K562 (cell line): ENCODE data around the gene RETREG1. TPM values are rescaled to one million over a fixed set of nuclear protein-coding genes. Genes with fewer than 3 reads are reported as not detected.

Source experiments
- ATAC-seq: fragments of 200-7000 bp; cut with Tn5 transposase; 3 replicates; pipeline ENCODE4 v1.9.1; 2020; ENCODE audit warnings: moderate library complexity
- BruUV-seq: library from RNA; stranded (reverse); fragments of 400-500 nt; replicated peaks from 2 replicates; lab custom pipeline; 2021; lab: Mats Ljungman, UMichigan
- CTCF ChIA-PET: fragments of 300-600 bp; formaldehyde crosslinking; extraction: SDS; loops from one replicate; lab custom pipeline; 2021; ENCODE audit warnings: low intra/inter-chr PET ratio; lab: Yijun Ruan, JAX
- POLR2A ChIA-PET: fragments of 300-600, 350-650 bp; sonication (Branson Sonifier 250); formaldehyde crosslinking; extraction: SDS; loops from one replicate; lab custom pipeline; 2021; ENCODE audit warnings: antibody characterized with exemption, inconsistent platforms; lab: Yijun Ruan, JAX
- DNase-seq, 4 experiments: peaks; one replicate each; pipeline versions ENCODE4 v3.0.0 to v3.0.0-alpha.2; 2011 to 2018; ENCODE audit warnings: low spot score in 3 of 4, mixed read lengths in 3 of 4; ENCODE audit errors: extremely low read depth in 1 of 4
- FAIRE-seq: peaks from 2 replicates; lab custom pipeline; 2011; peaks lifted over from hg19 to GRCh38; lab: Jason Lieb, UNC
- H2AFZ ChIP-seq: 2 replicates; pipeline ENCODE4 v1.6.0; 2011; ENCODE audit warnings: low read depth, low read length, control low read depth, inconsistent platforms
- H3K27ac ChIP-seq: fragments of 200-600 bp; 3 replicates; pipeline ENCODE4 v1.8.0; 2011; ENCODE audit warnings: low read depth, mild to moderate bottlenecking, control low read depth, inconsistent platforms, low read length, moderate library complexity, mixed read lengths; ENCODE audit errors: extremely low read depth
- H3K27me3 ChIP-seq, 2 experiments: fragments of 300-600 bp in 1 of 2; 2 replicates in 1 of 2; 3 replicates in 1 of 2; pipeline versions ENCODE4 v1.6.0 to v1.8.0; 2011; ENCODE audit warnings: inconsistent platforms in 2 of 2, low read length in 2 of 2, mild to moderate bottlenecking in 1 of 2, mixed read lengths in 1 of 2, moderate library complexity in 1 of 2; ENCODE audit not compliant: control insufficient read depth in 2 of 2, insufficient read depth in 2 of 2
- H3K36me3 ChIP-seq: fragments of 300-600 bp; 3 replicates; pipeline ENCODE4 v1.8.0; 2011; ENCODE audit warnings: mild to moderate bottlenecking, low read length, inconsistent platforms; ENCODE audit not compliant: control insufficient read depth, insufficient read depth
- H3K4me1 ChIP-seq, 2 experiments: fragments of 200-600 bp in 1 of 2; replicated peaks in 1 of 2; 2 replicates in 1 of 2; 3 replicates in 1 of 2; pipeline versions ENCODE4 v1.5.1 to v1.8.0; 2011; ENCODE audit warnings: inconsistent platforms in 2 of 2, low read length in 2 of 2, mild to moderate bottlenecking in 1 of 2, mixed read lengths in 1 of 2, moderate library complexity in 1 of 2; ENCODE audit not compliant: control insufficient read depth in 2 of 2, insufficient read depth in 2 of 2
- H3K4me2 ChIP-seq: 2 replicates; pipeline ENCODE4 v1.6.1; 2011; ENCODE audit warnings: low read length, control low read depth, inconsistent platforms, mixed read lengths; ENCODE audit not compliant: insufficient read depth
- H3K4me3 ChIP-seq: fragments of 200-600 bp; sonication (generic), shearing (Covaris generic); 2 replicates; pipeline ENCODE4 v1.5.1; 2016; ENCODE audit warnings: control low read depth, inconsistent platforms
- H3K79me2 ChIP-seq: fragments of 200-600 bp; 3 replicates; pipeline ENCODE4 v1.8.0; 2011; ENCODE audit warnings: low read length, inconsistent platforms; ENCODE audit not compliant: control insufficient read depth, insufficient read depth
- H3K9ac ChIP-seq, 2 experiments: 2 replicates each; pipeline versions ENCODE4 v1.6.0 to v1.6.1; 2011; ENCODE audit warnings: low read depth in 2 of 2, low read length in 2 of 2, control low read depth in 1 of 2, inconsistent platforms in 1 of 2, mild to moderate bottlenecking in 1 of 2, mixed read lengths in 1 of 2; ENCODE audit not compliant: insufficient read depth in 1 of 2
- H3K9me1 ChIP-seq: one replicate; pipeline ENCODE4 v1.6.0; 2011; ENCODE audit warnings: inconsistent platforms, mild to moderate bottlenecking, low read length, moderate library complexity; ENCODE audit not compliant: control insufficient read depth, insufficient read depth
- H3K9me3 ChIP-seq: replicated peaks from 2 replicates; pipeline ENCODE4 v1.5.1; 2011; ENCODE audit warnings: low read depth, low read length, inconsistent platforms; ENCODE audit not compliant: control insufficient read depth, insufficient read depth
- H4K20me1 ChIP-seq: replicated peaks from 2 replicates; pipeline ENCODE4 v1.6.1; 2011; ENCODE audit warnings: low read length, inconsistent platforms, mixed read lengths; ENCODE audit not compliant: control insufficient read depth, insufficient read depth
- CBX2 ChIP-seq: fragments of 200-600 bp; sonication (generic); IDR thresholded peaks from one replicate; pipeline ENCODE4 v1.6.1; 2012; ENCODE audit warnings: mild to moderate bottlenecking, low read length, inconsistent platforms; ENCODE audit not compliant: insufficient read depth, poor library complexity, severe bottlenecking
- CHD1 ChIP-seq: fragments of 200-600 bp; sonication (generic); IDR thresholded peaks from one replicate; pipeline ENCODE4 v1.6.1; 2012; ENCODE audit warnings: mild to moderate bottlenecking, moderate library complexity, low read length, inconsistent platforms
- DPF2 ChIP-seq: fragments of 450-650 bp; IDR thresholded peaks from 2 replicates; pipeline ENCODE4 v1.6.1; 2016
- WGBS: fragments of 100-300 bp; shearing (Covaris generic); methylation state at CpG from one replicate; pipeline ENCODE4 v1.1.6; 2016; ENCODE audit warnings: low coverage, mixed read lengths; ENCODE audit not compliant: insufficient coverage; ENCODE audit errors: missing lambda C conversion rate; 5-methylcytosine and 5-hydroxymethylcytosine counted together
- in situ Hi-C: fragments of 300-500 bp; cut with MboI; formaldehyde crosslinking; loops from 4 replicates; pipeline ENCODE4 v1.15.0; 2018; ENCODE audit warnings: inconsistent platforms, mixed read lengths
- intact Hi-C: fragments of 100-400 bp; cut with micrococcal nuclease; formaldehyde crosslinking; loops from 2 replicates; pipeline ENCODE4 v1.14.2; 2022
- polyA plus RNA-seq, 8 experiments: library from polyadenylated mRNA; depleted of rRNA in 4 of 8; stranded (reverse) in 5 of 8; unstranded in 3 of 8; fragments of >200 nt; fragmentation: Nextera tagmentation in 2 of 8; fragmentation: Illumina TruSeq in 1 of 8; extraction: Ambion mirVana in 2 of 8; extraction: Trizol in 1 of 8; gene quantifications; 2 replicates each; pipeline versions ENCODE4 v1.2.1 to v1.2.3, GENCODE V29; 2011 to 2014; ENCODE audit warnings: inconsistent platforms in 1 of 8, missing spikeins in 1 of 8
- total RNA-seq, 7 experiments: library from RNA; depleted of rRNA in 6 of 7; stranded (reverse); fragments of >200 nt in 6 of 7; fragmentation: Illumina TruSeq in 2 of 7; extraction: Trizol in 2 of 7; gene quantifications; 2 replicates each; pipeline versions ENCODE4 v1.2.1 to v1.2.3, GENCODE V29; 2011 to 2021; ENCODE audit warnings: low replicate concordance in 1 of 7
- TF ChIP-seq, protein P1 (sequence below): fragments of 250-450 bp; sonication (Bioruptor Pico); IDR thresholded peaks from 2 replicates; pipeline ENCODE4 v1.5.0; 2021; ENCODE audit warnings: mild to moderate bottlenecking, moderate library complexity
- TF ChIP-seq, protein P2 (sequence below), 2 experiments: IDR thresholded peaks; 2 replicates each; pipeline ENCODE4 v1.6.1; 2012; ENCODE audit warnings: improper control_type of control experiment in 2 of 2, low read depth in 2 of 2, low read length in 2 of 2, borderline replicate concordance in 1 of 2

RETREG1 gene
- total and polyA plus RNA-seq, 9 of the 15 experiments (the other 6 are each of a cell fraction or from before 2014, with no cell fraction given): 0.01 to 0.20 (median 0.08) TPM; not detected in 5

DNA sequence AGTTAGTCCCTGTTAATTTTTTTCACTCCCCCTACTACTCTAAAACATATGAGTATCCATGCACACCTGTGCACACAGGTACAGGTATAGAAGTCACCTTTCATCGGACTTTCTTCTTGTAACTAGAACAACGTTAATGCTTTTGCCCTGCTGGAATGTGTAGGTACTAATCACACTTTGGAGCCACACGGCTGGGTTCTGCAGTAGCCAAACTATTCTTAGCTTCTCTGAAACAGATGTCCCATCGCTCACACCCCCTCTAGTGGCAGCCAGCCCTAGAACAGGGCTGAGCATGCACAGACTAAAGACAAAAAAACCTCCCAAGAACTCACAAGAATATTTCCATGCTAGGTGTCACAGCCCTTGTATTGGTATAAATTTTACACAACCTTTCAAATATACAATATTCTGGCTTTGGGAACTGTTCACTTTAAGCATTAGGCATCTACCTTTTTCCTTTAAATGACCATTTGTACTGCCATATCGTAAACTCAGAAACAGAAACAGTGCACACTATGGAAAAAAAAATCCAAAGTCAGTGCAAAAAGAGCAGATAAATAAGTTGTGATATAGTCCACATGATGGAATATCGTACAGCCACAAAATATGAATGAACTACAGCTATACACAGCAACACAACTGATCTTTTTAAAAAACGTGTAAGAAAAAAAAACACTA is 64.0 kb downstream of the RETREG1 start (continued):
- TF ChIP-seq, protein P1, sequence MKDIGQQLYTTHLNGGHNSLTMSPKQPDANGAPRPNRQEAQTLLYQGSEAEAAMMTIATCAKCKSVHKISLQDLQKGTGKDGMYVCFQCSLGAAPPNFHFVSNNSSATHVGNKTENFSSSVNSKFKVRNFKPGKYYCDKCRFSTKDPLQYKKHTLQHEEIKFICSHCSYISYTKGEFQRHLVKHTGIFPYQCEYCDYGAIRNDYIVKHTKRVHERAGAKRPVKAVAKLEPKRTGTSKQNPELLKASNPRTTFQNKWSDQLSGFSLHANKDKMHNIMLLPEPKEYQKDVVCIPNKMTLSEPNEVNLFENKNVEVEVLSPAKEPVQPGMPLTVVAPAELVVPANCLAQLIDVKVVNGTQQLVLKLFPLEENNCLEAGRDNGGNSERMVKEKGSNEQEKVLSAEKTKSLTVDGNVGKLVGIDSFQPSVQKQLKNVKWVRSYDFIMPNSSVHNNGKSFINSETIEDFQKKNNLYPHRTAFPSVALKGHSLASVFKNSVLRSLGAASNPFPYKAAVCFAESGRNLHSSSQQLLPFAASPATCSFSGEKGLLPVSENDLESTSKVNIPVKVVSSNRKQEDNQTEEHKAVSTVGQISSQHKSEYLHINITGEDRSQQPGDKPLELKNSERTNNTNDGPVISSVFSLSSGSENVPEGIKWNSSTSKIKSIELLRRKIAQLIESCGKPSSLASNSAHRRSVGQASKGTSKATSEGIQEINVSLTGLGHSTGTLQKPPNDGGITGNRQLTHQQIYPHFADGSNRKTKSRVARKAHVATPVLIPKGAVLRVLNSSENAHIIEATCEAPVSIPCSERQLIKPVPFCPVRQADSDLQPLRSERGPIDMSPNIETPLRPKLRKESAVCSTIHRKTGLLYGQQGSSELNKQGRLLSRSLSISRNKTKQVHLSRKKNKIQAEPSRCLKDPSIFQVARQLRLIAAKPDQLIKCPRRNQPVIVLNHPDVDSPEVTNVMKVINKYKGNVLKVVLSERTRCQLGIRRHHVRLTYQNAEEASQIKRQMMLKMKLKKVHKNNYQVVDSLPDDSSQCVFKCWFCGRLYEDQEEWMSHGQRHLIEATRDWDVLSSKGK (CRISPR knock-in tag): no peak
- no peak for TF ChIP-seq CHD1
- TF ChIP-seq CBX2: no peak
- TF ChIP-seq, all 486 proteins: peak for 7

DNA sequence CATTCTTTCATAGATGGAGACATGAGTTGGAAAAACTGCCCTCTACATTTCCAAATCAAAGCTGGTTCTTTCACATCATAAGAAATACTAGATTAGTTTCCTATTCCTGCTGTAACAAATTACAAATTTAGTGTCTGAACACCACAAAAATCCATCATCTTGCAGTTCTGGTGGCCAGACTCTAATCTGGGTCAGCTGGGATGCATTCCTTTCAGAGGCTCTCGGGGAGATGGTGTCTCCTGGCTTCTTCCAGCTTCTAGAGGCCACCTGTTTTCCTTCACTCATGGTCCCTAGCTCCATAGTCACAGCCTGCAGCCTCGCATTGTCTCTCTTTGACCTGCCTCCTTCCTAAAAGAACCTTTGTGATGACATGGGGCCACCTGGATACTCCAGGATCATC is 65.2 kb downstream of the RETREG1 start:
- no peaks in the 10 kb centered on the region for H3K36me3 ChIP-seq
- FAIRE-seq: no peak
- TF ChIP-seq DPF2: no peak
- TF ChIP-seq, protein P2, sequence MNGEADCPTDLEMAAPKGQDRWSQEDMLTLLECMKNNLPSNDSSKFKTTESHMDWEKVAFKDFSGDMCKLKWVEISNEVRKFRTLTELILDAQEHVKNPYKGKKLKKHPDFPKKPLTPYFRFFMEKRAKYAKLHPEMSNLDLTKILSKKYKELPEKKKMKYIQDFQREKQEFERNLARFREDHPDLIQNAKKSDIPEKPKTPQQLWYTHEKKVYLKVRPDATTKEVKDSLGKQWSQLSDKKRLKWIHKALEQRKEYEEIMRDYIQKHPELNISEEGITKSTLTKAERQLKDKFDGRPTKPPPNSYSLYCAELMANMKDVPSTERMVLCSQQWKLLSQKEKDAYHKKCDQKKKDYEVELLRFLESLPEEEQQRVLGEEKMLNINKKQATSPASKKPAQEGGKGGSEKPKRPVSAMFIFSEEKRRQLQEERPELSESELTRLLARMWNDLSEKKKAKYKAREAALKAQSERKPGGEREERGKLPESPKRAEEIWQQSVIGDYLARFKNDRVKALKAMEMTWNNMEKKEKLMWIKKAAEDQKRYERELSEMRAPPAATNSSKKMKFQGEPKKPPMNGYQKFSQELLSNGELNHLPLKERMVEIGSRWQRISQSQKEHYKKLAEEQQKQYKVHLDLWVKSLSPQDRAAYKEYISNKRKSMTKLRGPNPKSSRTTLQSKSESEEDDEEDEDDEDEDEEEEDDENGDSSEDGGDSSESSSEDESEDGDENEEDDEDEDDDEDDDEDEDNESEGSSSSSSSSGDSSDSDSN (IDR thresholded peaks at IDR 0.05; ENCODE audit: borderline replicate concordance in 1 of 2, low read depth in 2 of 2, low read length in 2 of 2): no peak
- no peaks in the 10 kb centered on the region for H3K4me1 ChIP-seq
- ATAC-seq: no peak
- no peak overlapping the region for H3K27ac ChIP-seq
- H4K20me1 ChIP-seq: no peaks in the 10 kb centered on the region
- H3K79me2 ChIP-seq: no peaks in the 10 kb centered on the region
- no peaks in the 10 kb centered on the region for H3K9me1 ChIP-seq
- H3K27me3 ChIP-seq: no peaks in the 10 kb centered on the region
- no peak overlapping the region for H3K4me3 ChIP-seq
- in situ Hi-C loops: no loop called here
- no peaks in the 10 kb centered on the region for H3K9me3 ChIP-seq
- BruUV-seq: no TSS peak
- ChIA-PET CTCF (interaction anchor here (2.7 kb wide), 1 partner anchor 62 kb away, joined by 22 read pairs; no protein-coding TSS in a partner anchor), POLR2A (interaction anchor here (0.6 to 0.7 kb wide), 2 partner anchors 71 to 1621 kb away, joined by 3 read pairs; no protein-coding TSS in a partner anchor)
- no peak overlapping the region for H3K9ac ChIP-seq
- H2AFZ ChIP-seq: no peak overlapping the region
- intact Hi-C loops: loop anchor here (2.0 kb wide), 1 partner anchor 391 kb away; no protein-coding TSS in a partner anchor
- DNase-seq: no peak
- 3% methylated on average over 2 of the region's 2 CpGs for WGBS
- no peak overlapping the region for H3K4me2 ChIP-seq
